GM18508 (cell line): ENCODE results near the gene SLC23A3.

ENCODE experiments used
- ATAC-seq: cut with Tn5 transposase; IDR thresholded peaks from one replicate; pipeline ENCODE4 v1.9.1; 2021; ENCODE audit warnings: moderate number of reproducible peaks; ENCODE audit not compliant: insufficient read depth, unreplicated experiment

The SLC23A3 gene

GRCh38 chr2:219118504-219118903 lies 51.3 kb downstream of the SLC23A3 start:
- no peak for ATAC-seq

DNA sequence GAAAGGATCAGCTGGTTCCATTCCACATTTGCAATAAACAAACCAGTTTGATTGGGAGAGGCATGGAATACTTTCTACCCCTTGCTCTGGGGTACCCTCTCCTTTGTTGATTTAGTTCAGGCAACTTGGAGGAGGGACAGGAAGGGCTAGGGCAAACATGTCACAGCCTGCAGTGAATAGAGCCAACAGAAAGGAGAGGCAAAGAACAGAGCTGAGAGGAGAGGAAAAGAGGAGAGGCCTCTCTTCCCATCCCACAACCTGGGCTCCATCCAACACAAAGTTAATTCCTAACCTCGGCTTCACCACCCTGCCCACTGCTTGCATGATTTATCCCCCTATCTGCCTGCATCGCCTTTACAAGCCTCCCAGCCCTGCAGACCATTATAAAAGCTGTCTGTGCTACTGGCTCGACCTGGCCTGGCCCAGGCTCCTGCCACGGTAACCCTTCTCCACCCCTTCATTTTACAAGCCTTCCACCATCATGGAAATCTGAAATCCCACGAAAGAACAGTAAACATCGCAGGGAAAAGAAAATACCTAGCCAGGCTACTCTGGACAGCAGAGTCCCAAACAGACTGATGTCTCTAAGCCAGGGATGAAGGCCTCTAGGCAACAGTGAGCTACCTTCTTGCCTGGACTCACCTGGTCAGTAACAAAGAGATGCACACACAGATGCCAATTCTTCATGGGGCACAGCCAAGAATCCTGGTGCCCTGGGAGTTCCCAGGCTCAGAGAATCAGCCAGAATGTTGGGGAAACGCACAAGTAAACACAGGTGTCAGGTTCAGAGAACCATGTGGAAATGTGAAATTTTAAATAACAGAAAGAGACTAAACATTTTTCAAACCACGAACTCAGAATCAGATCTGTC lies 52.8 kb downstream of the SLC23A3 start:
- no peak for ATAC-seq

DNA sequence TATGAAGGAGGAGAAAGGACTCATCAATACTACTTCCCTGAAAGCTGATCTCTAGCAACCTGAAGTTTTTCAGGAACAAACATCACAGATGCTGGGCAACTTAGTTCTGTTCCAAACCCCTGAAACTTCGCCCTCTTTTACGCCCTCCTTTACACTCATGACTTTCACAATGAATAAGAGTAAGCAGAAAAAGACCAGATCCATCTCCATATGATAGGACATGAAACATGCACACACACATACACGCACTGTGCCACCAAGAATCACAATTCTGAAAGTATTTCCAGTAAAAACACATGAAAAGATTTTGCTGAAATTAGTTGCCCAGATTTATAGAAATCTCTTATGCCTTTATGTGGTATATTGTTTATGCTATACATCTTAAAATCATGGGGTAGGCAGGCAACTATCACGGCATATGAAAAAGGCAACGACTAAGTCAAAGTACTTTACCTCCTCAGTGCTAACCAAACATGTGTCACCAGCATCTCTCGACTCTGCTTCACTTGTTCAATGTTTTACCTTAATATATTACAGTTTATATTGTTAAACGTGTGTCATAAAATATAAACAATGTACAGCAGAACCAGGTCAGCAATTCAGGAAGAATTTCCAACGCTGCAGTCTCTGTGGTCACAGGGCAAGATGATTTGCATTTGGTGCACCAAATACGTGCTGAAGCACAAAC lies 57.0 kb downstream of the SLC23A3 start:
- no peak for ATAC-seq

DNA sequence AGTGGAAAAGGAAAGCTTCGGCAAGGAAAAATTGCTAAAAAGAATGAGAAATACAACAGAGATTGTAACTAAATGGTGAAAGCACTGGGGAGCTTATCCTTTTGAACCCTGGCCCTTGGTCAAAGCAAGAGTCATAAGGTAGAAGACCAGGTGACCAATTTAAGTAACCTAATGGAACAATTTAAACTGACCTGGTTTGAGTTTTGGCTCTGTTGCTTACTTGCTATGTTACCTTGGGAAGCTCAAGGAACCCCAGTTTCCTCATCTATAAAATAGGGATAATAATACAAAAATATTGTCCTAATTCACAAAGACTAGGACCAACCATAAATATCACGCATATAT lies 57.8 kb downstream of the SLC23A3 start:
- no peak for ATAC-seq
